ENCODE results near the gene NR6A1.

NR6A1 gene

GRCh38 chr9:124723352-124723751, 47.8 kb downstream of the NR6A1 start:
- TF ChIP-seq CTCF (IDR thresholded peaks at IDR 0.05; ENCODE audit: extremely low read depth, insufficient read depth, missing control alignments): no peak
- in situ Hi-C loops (cut with MboI; ENCODE audit: low pct_unique_long_range_greater_than_20kb, low sequenced_read_pairs, unreplicated experiment): no loop called here
- DNase-seq (ENCODE audit: low spot score): no peak

- TF ChIP-seq CTCF (IDR thresholded peaks at IDR 0.05; ENCODE audit: extremely low read depth, insufficient read depth, missing control alignments): no peak
- no peak for DNase-seq (ENCODE audit: low spot score)
- in situ Hi-C loops (cut with MboI; ENCODE audit: low pct_unique_long_range_greater_than_20kb, low sequenced_read_pairs, unreplicated experiment): no loop called here
These were observed 49.8 kb downstream of the NR6A1 start for GRCh38 chr9:124721109-124721906.

- DNase-seq (ENCODE audit: low spot score): no peak
- in situ Hi-C loops (cut with MboI; ENCODE audit: low pct_unique_long_range_greater_than_20kb, low sequenced_read_pairs, unreplicated experiment): no loop called here
- no peak for TF ChIP-seq CTCF (IDR thresholded peaks at IDR 0.05; ENCODE audit: extremely low read depth, insufficient read depth, missing control alignments)
These were observed 50.5 kb downstream of the NR6A1 start for GRCh38 chr9:124720429-124721108.

- TF ChIP-seq CTCF (IDR thresholded peaks at IDR 0.05; ENCODE audit: extremely low read depth, insufficient read depth, missing control alignments): no peak
These were observed 52.2 kb downstream of the NR6A1 start for GRCh38 chr9:124718928-124719327.

GRCh38 chr9:124717597-124717996, 53.5 kb downstream of the NR6A1 start:
- TF ChIP-seq CTCF (IDR thresholded peaks at IDR 0.05; ENCODE audit: extremely low read depth, insufficient read depth, missing control alignments): no peak
- DNase-seq (ENCODE audit: low spot score): no peak
- in situ Hi-C loops (cut with MboI; ENCODE audit: low pct_unique_long_range_greater_than_20kb, low sequenced_read_pairs, unreplicated experiment): no loop called here

More at GRCh38 chr9:124718928-124719327, 52.2 kb downstream of the NR6A1 start:
- in situ Hi-C loops (cut with MboI; ENCODE audit: low pct_unique_long_range_greater_than_20kb, low sequenced_read_pairs, unreplicated experiment): no loop called here
- DNase-seq (ENCODE audit: low spot score): no peak

GRCh38 chr9:124716808-124717207, 54.3 kb downstream of the NR6A1 start:
- in situ Hi-C loops (cut with MboI; ENCODE audit: low pct_unique_long_range_greater_than_20kb, low sequenced_read_pairs, unreplicated experiment): no loop called here
- TF ChIP-seq CTCF (IDR thresholded peaks at IDR 0.05; ENCODE audit: extremely low read depth, insufficient read depth, missing control alignments): no peak
- DNase-seq (ENCODE audit: low spot score): no peak

All from GM13977 (cell line).